CD4-positive, alpha-beta memory T cell (primary cell): ENCODE results near the gene PTPRG. TPM values are rescaled to one million over a fixed set of nuclear protein-coding genes. Genes with fewer than 3 reads are reported as not detected.
"Not testable (repeated sequence)": the region's sequence is repeated elsewhere in the genome, so short reads cannot be mapped to it uniquely, and the experiment has no call there.

Experiments
- CTCF ChIA-PET: fragments of 350-600 bp; sonication (Branson Sonifier 250); formaldehyde crosslinking; loops from one replicate; lab custom pipeline; 2021; ENCODE audit warnings: inconsistent platforms; ENCODE audit not compliant: partially characterized antibody; lab: Charles Lee
- POLR2A ChIA-PET: fragments of 350-600 bp; sonication (Branson Sonifier 250); formaldehyde crosslinking; loops from one replicate; lab custom pipeline; 2021; ENCODE audit not compliant: partially characterized antibody; lab: Charles Lee
- DNase-seq, 5 donors: peaks; one replicate each; pipeline versions ENCODE4 v3.0.0 to v3.0.0-alpha.2; 2020 to 2022; ENCODE audit warnings: mixed read lengths in 1 of 5
- H3K27ac ChIP-seq: one replicate; pipeline ENCODE4 v1.7.0; 2013; ENCODE audit warnings: low read depth, low read length
- H3K27me3 ChIP-seq: 2 replicates; pipeline ENCODE4 v1.7.0; 2013; ENCODE audit warnings: mild to moderate bottlenecking, low read length, moderate library complexity; ENCODE audit not compliant: insufficient read depth
- H3K36me3 ChIP-seq: 2 replicates; pipeline ENCODE4 v1.7.0; 2013; ENCODE audit warnings: mild to moderate bottlenecking, low read length, moderate library complexity; ENCODE audit not compliant: insufficient read depth
- H3K4me1 ChIP-seq: 2 replicates; pipeline ENCODE4 v1.7.0; 2013; ENCODE audit warnings: mild to moderate bottlenecking, low read length, moderate library complexity; ENCODE audit not compliant: insufficient read depth
- H3K4me3 ChIP-seq, 2 donors: one replicate each; pipeline ENCODE4 v1.7.0; 2013; ENCODE audit warnings: low read length in 2 of 2, mild to moderate bottlenecking in 1 of 2
- H3K9me3 ChIP-seq, 2 donors: one replicate each; pipeline ENCODE4 v1.7.0; 2013; ENCODE audit warnings: low read length in 2 of 2, control low read depth in 1 of 2; ENCODE audit not compliant: control insufficient read depth in 1 of 2
- H3K27ac Mint-ChIP-seq, 7 donors: one replicate each; pipeline ENCODE4 v1.8.0; 2020 to 2021; ENCODE audit warnings: mixed read lengths in 7 of 7, mild to moderate bottlenecking in 6 of 7, inconsistent platforms in 3 of 7, moderate library complexity in 3 of 7
- H3K27me3 Mint-ChIP-seq, 2 donors: one replicate each; pipeline ENCODE4 v1.8.0; 2020 to 2021; ENCODE audit warnings: mixed read lengths in 2 of 2
- H3K36me3 Mint-ChIP-seq, 2 donors: one replicate each; pipeline ENCODE4 v1.8.0; 2020 to 2021; ENCODE audit warnings: mixed read lengths in 2 of 2, inconsistent platforms in 1 of 2, mild to moderate bottlenecking in 1 of 2
- H3K4me1 Mint-ChIP-seq, 4 donors: one replicate each; pipeline ENCODE4 v1.8.0; 2020 to 2021; ENCODE audit warnings: mixed read lengths in 4 of 4, mild to moderate bottlenecking in 1 of 4
- H3K4me3 Mint-ChIP-seq, 8 donors: one replicate each; pipeline ENCODE4 v1.8.0; 2020 to 2021; ENCODE audit warnings: mixed read lengths in 8 of 8, mild to moderate bottlenecking in 7 of 8, moderate library complexity in 6 of 8, inconsistent platforms in 3 of 8
- H3K9me3 Mint-ChIP-seq, 8 donors: one replicate each; pipeline ENCODE4 v1.8.0; 2020 to 2021; ENCODE audit warnings: mixed read lengths in 8 of 8, mild to moderate bottlenecking in 5 of 8, inconsistent platforms in 3 of 8, moderate library complexity in 1 of 8
- intact Hi-C: fragments of 100-400 bp; cut with micrococcal nuclease; formaldehyde crosslinking; loops from one replicate; pipeline ENCODE4 v1.15.1; 2023
- polyA plus RNA-seq, 2 donors: library from polyadenylated mRNA; unstranded; fragments of 300-500 nt; fragmentation: Illumina TruSeq; gene quantifications; one replicate each; pipeline ENCODE4 v1.2.3, GENCODE V29; 2021
- total RNA-seq, 2 experiments: library from RNA; stranded (reverse); gene quantifications; one replicate each; pipeline ENCODE4 v1.2.3, GENCODE V29; 2021

PTPRG gene
- total and polyA plus RNA-seq, 4 experiments from 2014 or later: not detected

DNA sequence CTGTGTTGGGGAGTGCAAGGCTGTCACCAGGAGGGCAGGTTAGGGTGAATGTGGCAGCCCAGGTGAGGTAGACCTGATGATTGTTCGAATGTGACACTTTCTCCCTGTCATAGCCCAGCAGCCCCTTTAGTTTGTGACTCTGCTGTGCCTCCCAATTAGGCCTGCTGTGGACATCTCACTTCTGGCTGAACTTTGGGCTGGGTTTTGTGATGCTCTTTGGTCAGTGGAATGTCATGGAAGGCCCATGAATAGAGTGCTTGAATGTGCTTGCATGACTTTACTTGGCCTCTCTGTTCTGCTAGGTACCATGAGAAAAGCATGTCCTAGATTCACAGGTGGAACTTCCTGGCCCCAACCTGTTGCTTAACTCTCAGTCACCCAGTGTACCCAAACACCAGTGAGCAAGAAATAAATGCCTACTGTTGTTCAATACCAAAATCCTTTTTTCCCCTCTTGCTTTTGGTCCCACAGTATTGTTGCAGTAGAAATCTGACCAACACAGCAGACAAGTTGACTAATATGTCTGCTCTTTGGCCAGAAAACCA, 249.7 kb downstream of the PTPRG start:
- Histone ChIP-seq H3K4me1 (no peaks in the 10 kb centered on the region), H3K27me3 (no peaks in the 10 kb centered on the region), H3K27ac (no peak overlapping the region), H3K4me3 (no peak overlapping the region), H3K36me3 (no peaks in the 10 kb centered on the region), H3K9me3 (no peaks in the 10 kb centered on the region)
- ChIA-PET CTCF (no interaction called here), POLR2A (no interaction called here)
- DNase-seq: no peak
- Mint-ChIP-seq H3K4me1 (no peaks in the 10 kb centered on the region), H3K36me3 (no peaks in the 10 kb centered on the region), H3K27me3 (peaks cover 0 to 3% of the 10 kb centered on the region in 2 donors), H3K4me3 (no peak overlapping the region), H3K27ac (no peak overlapping the region), H3K9me3 (peaks cover 0 to 3% (median 0%) of the 10 kb centered on the region in 8 donors)
- intact Hi-C loops: no loop called here

DNA sequence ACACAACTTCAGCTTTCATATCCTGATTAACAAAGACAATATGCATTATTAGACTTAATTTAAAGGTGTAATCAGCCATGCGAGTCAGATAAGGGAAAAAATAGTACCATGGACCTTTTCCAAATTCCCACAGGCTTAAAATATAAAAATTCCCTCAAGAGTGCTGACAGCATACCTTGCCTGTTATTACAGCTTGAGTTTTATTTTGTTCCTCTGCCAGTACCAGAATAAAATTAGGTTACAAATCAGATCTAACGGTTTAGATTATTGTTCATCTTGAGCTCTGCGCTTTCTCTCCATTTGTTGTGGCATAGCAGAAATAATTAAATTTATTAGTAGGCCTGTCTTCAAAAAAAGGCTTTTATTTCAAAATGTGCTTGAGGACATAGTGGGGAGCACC, 250.3 kb downstream of the PTPRG start:
- intact Hi-C loops: no loop called here
- Histone ChIP-seq H3K27ac (no peak overlapping the region), H3K9me3 (no peaks in the 10 kb centered on the region), H3K4me3 (no peak overlapping the region), H3K4me1 (no peaks in the 10 kb centered on the region), H3K36me3 (no peaks in the 10 kb centered on the region), H3K27me3 (no peaks in the 10 kb centered on the region)
- DNase-seq: no peak
- CTCF ChIA-PET: no interaction called here
- no peak overlapping the region for H3K4me3 Mint-ChIP-seq
- no peak overlapping the region for H3K27ac Mint-ChIP-seq
- H3K9me3 Mint-ChIP-seq: peaks cover 0 to 3% (median 0%) of the 10 kb centered on the region in 8 donors
- H3K27me3 Mint-ChIP-seq: peaks cover 0 to 3% of the 10 kb centered on the region in 2 donors
- POLR2A ChIA-PET: no interaction called here
- H3K4me1 Mint-ChIP-seq: no peaks in the 10 kb centered on the region
- H3K36me3 Mint-ChIP-seq: no peaks in the 10 kb centered on the region

GRCh38 chr3:61812085-61812484, 250.7 kb downstream of the PTPRG start:
- POLR2A ChIA-PET: no interaction called here
- intact Hi-C loops: no loop called here

GRCh38 chr3:61812517-61812916, 251.1 kb downstream of the PTPRG start:
- no peak overlapping the region for H3K27ac ChIP-seq
- no peaks in the 10 kb centered on the region for H3K27me3 ChIP-seq
- no peaks in the 10 kb centered on the region for H3K9me3 ChIP-seq
- H3K4me1 Mint-ChIP-seq: no peaks in the 10 kb centered on the region
- H3K9me3 Mint-ChIP-seq: peaks cover 0 to 3% (median 0%) of the 10 kb centered on the region in 8 donors
- ChIA-PET POLR2A (no interaction called here), CTCF (no interaction called here)
- H3K4me3 ChIP-seq: no peak overlapping the region
- H3K27me3 Mint-ChIP-seq: peaks cover 0 to 3% of the 10 kb centered on the region in 2 donors
- no peak overlapping the region for H3K4me3 Mint-ChIP-seq
- intact Hi-C loops: no loop called here
- H3K36me3 Mint-ChIP-seq: no peaks in the 10 kb centered on the region
- no peak for DNase-seq
- no peaks in the 10 kb centered on the region for H3K4me1 ChIP-seq
- H3K36me3 ChIP-seq: no peaks in the 10 kb centered on the region
- no peak overlapping the region for H3K27ac Mint-ChIP-seq

More at GRCh38 chr3:61812085-61812484, 250.7 kb downstream of the PTPRG start:
- Mint-ChIP-seq H3K9me3 (peaks cover 0 to 3% (median 0%) of the 10 kb centered on the region in 8 donors), H3K27me3 (peaks cover 0 to 3% of the 10 kb centered on the region in 2 donors), H3K27ac (no peak overlapping the region), H3K4me3 (no peak overlapping the region), H3K36me3 (no peaks in the 10 kb centered on the region), H3K4me1 (no peaks in the 10 kb centered on the region)
- Histone ChIP-seq H3K4me1 (no peaks in the 10 kb centered on the region), H3K36me3 (no peaks in the 10 kb centered on the region), H3K27ac (no peak overlapping the region), H3K4me3 (no peak overlapping the region), H3K9me3 (no peaks in the 10 kb centered on the region), H3K27me3 (no peaks in the 10 kb centered on the region)
- CTCF ChIA-PET: no interaction called here
- no peak for DNase-seq

DNA sequence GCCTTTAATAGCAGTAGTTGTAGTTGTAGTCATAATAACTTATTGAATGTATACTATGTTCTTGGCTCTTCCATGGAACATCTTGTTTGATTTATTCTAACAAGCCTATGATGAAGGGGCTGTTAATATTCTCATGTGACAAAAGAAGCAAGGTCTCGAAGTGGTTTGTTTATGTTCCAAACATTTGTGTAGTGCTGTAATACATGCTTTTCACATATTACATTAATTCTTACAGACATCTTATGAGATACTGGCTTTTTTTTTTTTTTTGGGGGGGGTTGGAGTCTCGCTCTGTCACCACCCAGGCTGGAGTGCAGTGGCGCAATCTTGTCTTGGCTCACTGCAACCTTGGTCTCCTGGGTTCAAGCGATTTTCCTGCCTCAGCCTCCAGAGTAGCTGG, 252.3 kb downstream of the PTPRG start:
- H3K4me1 ChIP-seq: no peaks in the 10 kb centered on the region
- DNase-seq: no peak
- intact Hi-C loops: no loop called here
- H3K27ac Mint-ChIP-seq: no peak overlapping the region
- H3K27me3 ChIP-seq: no peaks in the 10 kb centered on the region
- peaks cover 0 to 3% (median under 1%) of the 10 kb centered on the region in 8 donors for H3K9me3 Mint-ChIP-seq
- no peaks in the 10 kb centered on the region for H3K36me3 ChIP-seq
- no peak overlapping the region for H3K4me3 ChIP-seq
- no peaks in the 10 kb centered on the region for H3K4me1 Mint-ChIP-seq
- H3K27me3 Mint-ChIP-seq: peaks cover 0 to 3% of the 10 kb centered on the region in 2 donors
- ChIA-PET CTCF (no interaction called here), POLR2A (no interaction called here)
- H3K27ac ChIP-seq: no peak overlapping the region
- H3K9me3 ChIP-seq: no peaks in the 10 kb centered on the region
- H3K36me3 Mint-ChIP-seq: no peaks in the 10 kb centered on the region
- H3K4me3 Mint-ChIP-seq: no peak overlapping the region

DNA sequence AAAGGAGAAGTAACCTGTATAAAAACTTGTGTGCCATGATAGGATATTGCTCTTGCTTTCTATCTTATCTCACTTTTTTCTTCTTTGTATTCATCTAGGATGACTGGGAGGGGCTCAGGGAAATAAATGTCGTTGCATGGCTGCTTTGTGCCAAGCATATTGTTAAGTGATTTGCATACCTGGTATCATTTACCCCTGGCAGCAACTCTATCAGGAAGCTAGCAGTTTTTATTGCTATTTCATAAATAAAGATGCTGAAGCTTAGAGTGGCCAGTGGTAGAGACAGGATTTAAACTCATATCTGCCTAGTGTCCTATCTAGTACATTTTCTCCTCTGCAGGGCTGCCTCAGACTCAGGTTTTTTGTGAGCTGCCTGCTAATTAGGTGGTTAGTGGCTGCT, 253.3 kb downstream of the PTPRG start:
- no peaks in the 10 kb centered on the region for H3K4me1 ChIP-seq
- no peaks in the 10 kb centered on the region for H3K9me3 ChIP-seq
- H3K4me3 Mint-ChIP-seq: no peak overlapping the region
- CTCF ChIA-PET: no interaction called here
- H3K4me3 ChIP-seq: no peak overlapping the region
- no peaks in the 10 kb centered on the region for H3K27me3 ChIP-seq
- peaks cover 0 to 3% of the 10 kb centered on the region in 2 donors for H3K27me3 Mint-ChIP-seq
- H3K36me3 ChIP-seq: no peaks in the 10 kb centered on the region
- no peak overlapping the region for H3K27ac ChIP-seq
- no peaks in the 10 kb centered on the region for H3K4me1 Mint-ChIP-seq
- H3K27ac Mint-ChIP-seq: no peak overlapping the region
- DNase-seq: no peak
- intact Hi-C loops: no loop called here
- no peaks in the 10 kb centered on the region for H3K36me3 Mint-ChIP-seq
- POLR2A ChIA-PET: no interaction called here
- H3K9me3 Mint-ChIP-seq: peaks cover 0 to 3% (median under 1%) of the 10 kb centered on the region in 8 donors

GRCh38 chr3:61816304-61816703, 254.9 kb downstream of the PTPRG start:
- POLR2A ChIA-PET, H3K27ac Mint-ChIP-seq, H3K9me3 Mint-ChIP-seq, H3K27me3 Mint-ChIP-seq, H3K4me1 Mint-ChIP-seq, CTCF ChIA-PET, H3K27me3 ChIP-seq, H3K36me3 Mint-ChIP-seq, DNase-seq, H3K27ac ChIP-seq, H3K36me3 ChIP-seq, H3K9me3 ChIP-seq, intact Hi-C loops, H3K4me3 Mint-ChIP-seq, H3K4me3 ChIP-seq, H3K4me1 ChIP-seq: not testable (repeated sequence)

- intact Hi-C loops: no loop called here
- no peaks in the 10 kb centered on the region for H3K27me3 ChIP-seq
- ChIA-PET CTCF (no interaction called here), POLR2A (no interaction called here)
- no peak overlapping the region for H3K27ac ChIP-seq
- H3K4me1 ChIP-seq: no peaks in the 10 kb centered on the region
- no peaks in the 10 kb centered on the region for H3K36me3 ChIP-seq
- no peaks in the 10 kb centered on the region for H3K4me1 Mint-ChIP-seq
- no peak overlapping the region for H3K4me3 ChIP-seq
- no peaks in the 10 kb centered on the region for H3K27me3 Mint-ChIP-seq
- no peak for DNase-seq
- no peak overlapping the region for H3K27ac Mint-ChIP-seq
- peaks cover 0 to 4% of the 10 kb centered on the region in 2 donors for H3K9me3 ChIP-seq
- H3K9me3 Mint-ChIP-seq: peaks cover 0 to 3% (median 0%) of the 10 kb centered on the region in 8 donors
- no peak overlapping the region for H3K4me3 Mint-ChIP-seq
- no peaks in the 10 kb centered on the region for H3K36me3 Mint-ChIP-seq
These were observed 258.5 kb downstream of the PTPRG start for GRCh38 chr3:61819861-61820260.
